Measurements from ENCODE around the gene PRKCE. TPM values are rescaled to one million over a fixed set of nuclear protein-coding genes. Genes with fewer than 3 reads are reported as not detected.
A peak's percentile ranks its signal among the peaks of the same experiment; 100 is the strongest.

Gene PRKCE
- total RNA-seq, 4 donors from 2014 or later, result 20.0 to 29.7 (median 25.2) TPM

DNA sequence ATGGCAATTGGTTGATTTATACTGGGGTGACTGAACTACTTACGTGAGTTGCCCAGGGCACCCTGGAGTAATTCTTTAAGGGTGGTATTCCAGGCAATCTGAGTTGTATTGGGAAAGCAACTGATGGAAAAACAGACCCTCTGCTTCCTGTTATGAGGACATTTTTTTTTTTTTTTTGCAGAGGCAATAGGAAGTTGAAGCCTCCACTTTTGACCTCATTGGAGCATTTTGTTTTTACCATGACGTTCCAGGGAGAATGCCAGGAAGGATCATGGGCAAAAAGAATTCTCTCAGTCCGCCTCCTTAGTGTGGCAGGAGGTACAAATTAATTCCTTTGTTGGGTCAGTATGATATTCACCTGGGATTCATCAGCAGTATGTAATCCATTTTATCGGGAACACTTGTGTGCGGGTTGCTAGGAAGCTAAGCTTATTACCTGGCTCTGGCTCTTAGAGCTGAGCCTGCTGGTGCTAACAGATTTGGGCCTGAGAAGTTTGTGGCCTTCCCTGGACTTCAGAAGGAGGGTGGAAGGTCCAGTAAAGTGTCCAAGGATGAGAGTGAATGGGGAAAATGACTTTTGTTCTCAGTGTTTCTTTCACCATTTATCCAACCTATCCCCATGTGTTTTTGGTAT, 372.8 kb downstream of the PRKCE start:
- DNase-seq, result no peak
- no peaks in the 10 kb centered on the region for H3K36me3 ChIP-seq
- H3K27ac ChIP-seq, result no peak overlapping the region
- H3K4me1 ChIP-seq, result no peaks in the 10 kb centered on the region
- no peak for TF ChIP-seq POLR2A (IDR thresholded peaks at IDR 0.05)
- TF ChIP-seq, protein P1, sequence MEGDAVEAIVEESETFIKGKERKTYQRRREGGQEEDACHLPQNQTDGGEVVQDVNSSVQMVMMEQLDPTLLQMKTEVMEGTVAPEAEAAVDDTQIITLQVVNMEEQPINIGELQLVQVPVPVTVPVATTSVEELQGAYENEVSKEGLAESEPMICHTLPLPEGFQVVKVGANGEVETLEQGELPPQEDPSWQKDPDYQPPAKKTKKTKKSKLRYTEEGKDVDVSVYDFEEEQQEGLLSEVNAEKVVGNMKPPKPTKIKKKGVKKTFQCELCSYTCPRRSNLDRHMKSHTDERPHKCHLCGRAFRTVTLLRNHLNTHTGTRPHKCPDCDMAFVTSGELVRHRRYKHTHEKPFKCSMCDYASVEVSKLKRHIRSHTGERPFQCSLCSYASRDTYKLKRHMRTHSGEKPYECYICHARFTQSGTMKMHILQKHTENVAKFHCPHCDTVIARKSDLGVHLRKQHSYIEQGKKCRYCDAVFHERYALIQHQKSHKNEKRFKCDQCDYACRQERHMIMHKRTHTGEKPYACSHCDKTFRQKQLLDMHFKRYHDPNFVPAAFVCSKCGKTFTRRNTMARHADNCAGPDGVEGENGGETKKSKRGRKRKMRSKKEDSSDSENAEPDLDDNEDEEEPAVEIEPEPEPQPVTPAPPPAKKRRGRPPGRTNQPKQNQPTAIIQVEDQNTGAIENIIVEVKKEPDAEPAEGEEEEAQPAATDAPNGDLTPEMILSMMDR (IDR thresholded peaks at IDR 0.05), result no peak
- H3K9me3 ChIP-seq, result no peaks in the 10 kb centered on the region
- H3K4me3 ChIP-seq, result no peak overlapping the region
- no peaks in the 10 kb centered on the region for H3K27me3 ChIP-seq

GRCh38 chr2:46025081-46025480, 373.6 kb downstream of the PRKCE start:
- Histone ChIP-seq H3K36me3 (no peaks in the 10 kb centered on the region), H3K4me1 (no peaks in the 10 kb centered on the region), H3K9me3 (no peaks in the 10 kb centered on the region), H3K4me3 (no peak overlapping the region), H3K27me3 (no peaks in the 10 kb centered on the region), H3K27ac (no peak overlapping the region)
- TF ChIP-seq POLR2A (IDR thresholded peaks at IDR 0.05), result no peak
- TF ChIP-seq, protein P1 (IDR thresholded peaks at IDR 0.05), result no peak
- DNase-seq, result no peak

- no peaks in the 10 kb centered on the region for H3K27me3 ChIP-seq
- DNase-seq, result no peak
- no peak overlapping the region for H3K4me3 ChIP-seq
- no peaks in the 10 kb centered on the region for H3K4me1 ChIP-seq
- no peak for TF ChIP-seq POLR2A (IDR thresholded peaks at IDR 0.05)
- TF ChIP-seq, protein P1 (IDR thresholded peaks at IDR 0.05), result no peak
- H3K9me3 ChIP-seq, result no peaks in the 10 kb centered on the region
- no peaks in the 10 kb centered on the region for H3K36me3 ChIP-seq
- H3K27ac ChIP-seq, result no peak overlapping the region
Observed at GRCh38 chr2:46025676-46026075, 374.2 kb downstream of the PRKCE start.

DNA sequence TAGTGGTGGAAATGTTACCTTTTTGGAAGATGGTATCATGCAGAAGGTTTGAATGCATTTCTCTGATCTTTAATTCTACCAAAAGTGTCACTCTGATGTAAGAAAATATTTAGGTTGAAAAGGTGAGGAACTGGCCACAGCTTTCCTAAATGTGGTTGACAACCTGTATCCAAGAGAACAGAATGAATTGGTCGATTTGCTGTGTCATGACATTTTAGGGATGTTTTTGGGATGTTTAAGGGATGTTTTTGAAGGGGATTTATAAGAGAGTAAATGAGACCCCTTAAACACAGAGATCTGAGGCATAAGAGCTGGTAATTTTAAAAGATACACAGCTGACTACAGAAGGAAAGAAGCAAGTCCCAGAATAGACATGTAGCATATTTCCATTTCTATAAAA, 375.0 kb downstream of the PRKCE start:
- H3K4me1 ChIP-seq, result no peaks in the 10 kb centered on the region
- H3K9me3 ChIP-seq, result no peaks in the 10 kb centered on the region
- H3K27me3 ChIP-seq, result no peaks in the 10 kb centered on the region
- DNase-seq, result no peak
- TF ChIP-seq POLR2A (IDR thresholded peaks at IDR 0.05), result no peak
- TF ChIP-seq, protein P1 (IDR thresholded peaks at IDR 0.05), result no peak
- no peak overlapping the region for H3K4me3 ChIP-seq
- no peak overlapping the region for H3K27ac ChIP-seq
- H3K36me3 ChIP-seq, result no peaks in the 10 kb centered on the region

GRCh38 chr2:46029332-46029811, 377.9 kb downstream of the PRKCE start:
- H3K27ac ChIP-seq, result peak overlapping the region in 1 of 4 donors; percentile 2
- H3K36me3 ChIP-seq, result no peaks in the 10 kb centered on the region
- TF ChIP-seq, protein P1 (IDR thresholded peaks at IDR 0.05), result no peak
- TF ChIP-seq POLR2A (IDR thresholded peaks at IDR 0.05), result no peak
- no peak for DNase-seq
- H3K27me3 ChIP-seq, result no peaks in the 10 kb centered on the region
- peaks cover 0 to 5% (median 0%) of the 10 kb centered on the region in 4 donors for H3K4me1 ChIP-seq
- no peaks in the 10 kb centered on the region for H3K9me3 ChIP-seq
- H3K4me3 ChIP-seq, result no peak overlapping the region
